ENCODE results near the gene ACOX3.
"Not testable (repeated sequence)": the region's sequence is repeated elsewhere in the genome, so short reads cannot be mapped to it uniquely, and the experiment has no call there.

The ACOX3 gene

DNA sequence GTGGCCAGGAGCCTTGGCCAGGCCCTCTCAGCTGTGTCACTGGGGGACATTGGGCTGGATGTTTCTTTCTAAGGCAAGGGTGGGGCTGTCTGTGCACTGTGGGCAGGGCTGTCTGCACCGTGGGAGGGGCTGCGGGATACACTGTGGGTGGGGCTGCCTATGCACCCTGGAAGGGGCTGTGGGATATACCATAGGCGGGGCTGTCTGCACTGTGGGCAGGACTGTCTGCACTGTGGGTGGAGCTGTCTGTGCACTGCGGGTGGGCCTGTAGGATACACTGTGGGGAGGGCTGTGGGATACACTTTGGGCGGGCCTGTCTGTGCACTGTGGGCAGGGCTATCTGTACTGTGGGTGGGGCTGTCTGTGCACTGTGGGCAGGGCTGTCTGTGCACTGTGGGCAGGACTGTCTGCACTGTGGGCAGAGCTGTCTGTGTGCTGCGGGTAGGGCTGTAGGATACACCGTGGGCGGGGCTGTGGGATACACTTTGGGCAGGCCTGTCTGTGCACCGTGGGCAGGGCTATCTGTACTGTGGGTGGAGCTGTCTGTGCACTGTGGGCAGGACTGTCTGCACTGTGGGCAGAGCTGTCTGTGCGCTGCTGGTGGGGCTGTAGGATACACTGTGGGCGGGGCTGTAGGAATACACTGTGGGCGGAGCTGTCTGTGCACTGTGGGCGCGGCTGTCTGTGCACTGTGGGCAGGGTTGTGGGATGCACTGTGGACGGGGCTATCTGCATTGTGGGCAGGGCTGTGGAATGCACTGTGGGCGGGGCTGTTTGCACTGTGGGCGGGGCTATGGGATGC, 31.1 kb downstream of the ACOX3 start:
- H3K9me3 Mint-ChIP-seq, result no peaks in the 10 kb centered on the region
- DNase-seq, result peak; percentile 29
- no peak overlapping the region for H3K4me3 Mint-ChIP-seq
- peaks cover 17% of the 10 kb centered on the region for H3K4me1 Mint-ChIP-seq
- no peak overlapping the region for H3K27ac Mint-ChIP-seq
- ATAC-seq, result peak; percentile 64
- peaks cover 20% of the 10 kb centered on the region for H3K36me3 Mint-ChIP-seq (ENCODE audit: low read depth)
- no peaks in the 10 kb centered on the region for H3K27me3 Mint-ChIP-seq

GRCh38 chr4:8407756-8408155, 32.8 kb downstream of the ACOX3 start:
- DNase-seq, result no peak
- Mint-ChIP-seq H3K9me3 (no peaks in the 10 kb centered on the region), H3K27ac (no peak overlapping the region)

GRCh38 chr4:8407316-8407715, 33.2 kb downstream of the ACOX3 start:
- Mint-ChIP-seq H3K4me3 (no peak overlapping the region), H3K27me3 (no peaks in the 10 kb centered on the region), H3K27ac (no peak overlapping the region), H3K9me3 (no peaks in the 10 kb centered on the region), H3K4me1 (peaks cover 7% of the 10 kb centered on the region), H3K36me3 (ENCODE audit: low read depth) (peaks cover 12% of the 10 kb centered on the region)
- no peak for ATAC-seq
- DNase-seq, result no peak

More at GRCh38 chr4:8407756-8408155, 32.8 kb downstream of the ACOX3 start:
- Mint-ChIP-seq H3K27me3 (no peaks in the 10 kb centered on the region), H3K4me1 (peaks cover 7% of the 10 kb centered on the region), H3K4me3 (no peak overlapping the region), H3K36me3 (ENCODE audit: low read depth) (peaks cover 13% of the 10 kb centered on the region)
- ATAC-seq, result no peak

GRCh38 chr4:8406887-8407286, 33.6 kb downstream of the ACOX3 start:
- peak; percentile 25 for DNase-seq
- not testable (repeated sequence) for H3K27me3 Mint-ChIP-seq, H3K27ac Mint-ChIP-seq, H3K4me3 Mint-ChIP-seq, ATAC-seq, H3K9me3 Mint-ChIP-seq, H3K4me1 Mint-ChIP-seq
- peaks cover 10% of the 10 kb centered on the region for H3K36me3 Mint-ChIP-seq (ENCODE audit: low read depth)

DNA sequence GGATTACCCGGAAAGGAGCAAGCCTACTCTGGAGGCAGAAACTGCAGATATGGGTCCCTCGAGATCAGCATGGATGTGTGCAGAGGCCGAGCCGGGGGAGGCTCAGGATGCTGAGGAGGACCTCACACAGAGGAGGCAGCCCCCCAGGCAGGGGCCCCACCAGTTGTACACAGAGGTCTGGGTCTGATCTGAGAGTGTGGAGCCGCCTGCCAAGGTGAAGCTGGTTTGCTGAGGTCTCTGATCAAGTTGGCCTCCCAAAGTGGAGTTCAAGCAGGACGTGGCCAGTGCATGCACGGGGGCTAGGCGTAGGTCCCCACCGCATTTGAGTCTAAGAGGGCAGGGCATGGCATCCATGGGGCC, 35.0 kb downstream of the ACOX3 start:
- H3K9me3 Mint-ChIP-seq, result no peaks in the 10 kb centered on the region
- peaks cover 7% of the 10 kb centered on the region for H3K4me1 Mint-ChIP-seq
- no peak overlapping the region for H3K4me3 Mint-ChIP-seq
- H3K36me3 Mint-ChIP-seq (ENCODE audit: low read depth), result peaks cover 9% of the 10 kb centered on the region
- no peak overlapping the region for H3K27ac Mint-ChIP-seq
- no peaks in the 10 kb centered on the region for H3K27me3 Mint-ChIP-seq
- no peak for DNase-seq
- ATAC-seq, result no peak

GRCh38 chr4:8404791-8405515, 35.6 kb downstream of the ACOX3 start:
- Mint-ChIP-seq H3K4me3 (no peak overlapping the region), H3K4me1 (peaks cover 4% of the 10 kb centered on the region), H3K9me3 (no peaks in the 10 kb centered on the region), H3K27me3 (no peaks in the 10 kb centered on the region), H3K27ac (no peak overlapping the region), H3K36me3 (ENCODE audit: low read depth) (peaks cover 9% of the 10 kb centered on the region)
- ATAC-seq (no peak), DNase-seq (no peak)

DNA sequence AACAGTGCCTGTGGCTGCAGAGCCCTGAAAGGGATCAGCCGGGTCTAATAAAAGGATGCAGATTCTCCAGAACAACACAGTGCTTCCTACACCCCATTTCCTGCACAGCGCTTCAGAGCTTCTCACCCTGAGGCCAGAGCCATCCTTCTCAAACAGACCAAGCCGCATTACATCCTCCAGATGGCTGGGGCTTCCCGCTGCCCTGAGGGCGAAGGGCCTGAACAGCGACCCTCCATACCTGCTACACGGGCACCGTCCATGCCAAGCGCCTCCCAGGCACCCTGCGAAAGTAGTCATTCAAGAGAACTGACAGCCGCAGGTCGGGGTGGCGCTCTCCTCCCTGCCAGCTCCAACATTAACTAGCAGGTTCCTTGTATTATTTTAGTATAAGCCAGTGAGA, 36.5 kb downstream of the ACOX3 start:
- Mint-ChIP-seq H3K4me1 (no peaks in the 10 kb centered on the region), H3K27me3 (no peaks in the 10 kb centered on the region), H3K27ac (no peak overlapping the region), H3K36me3 (ENCODE audit: low read depth) (peaks cover 10% of the 10 kb centered on the region), H3K9me3 (no peaks in the 10 kb centered on the region), H3K4me3 (no peak overlapping the region)
- ATAC-seq, result no peak
- no peak for DNase-seq

DNA sequence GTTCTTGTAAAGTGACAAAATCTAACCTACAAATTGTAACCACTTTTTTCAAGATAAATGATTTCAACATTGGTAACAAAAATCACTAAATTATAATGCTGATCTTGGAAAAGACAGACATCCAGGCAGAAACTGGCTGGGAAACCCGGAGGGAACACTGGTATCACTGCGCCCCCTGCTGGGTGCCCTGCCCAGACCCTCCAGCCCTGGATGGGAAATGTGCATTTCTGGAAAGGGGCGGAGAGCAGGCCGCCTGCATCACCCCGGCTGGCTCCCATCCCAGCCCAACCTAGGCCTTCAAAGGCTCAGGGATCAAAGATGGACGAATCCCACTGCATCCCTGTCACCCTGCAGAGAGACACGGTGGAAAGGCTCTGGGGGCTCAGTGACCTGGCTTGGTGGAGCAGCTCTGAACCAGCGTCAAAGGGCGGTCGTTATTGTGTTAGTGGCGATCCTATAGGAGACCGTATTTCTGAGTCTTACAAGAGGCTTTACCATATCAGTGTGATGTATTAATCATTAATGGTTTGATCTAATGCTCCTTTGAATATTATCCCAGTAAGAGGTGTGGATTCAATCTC, 37.3 kb downstream of the ACOX3 start:
- ATAC-seq (peak; percentile 56), DNase-seq (peak; percentile 68)
- Mint-ChIP-seq H3K4me1 (no peaks in the 10 kb centered on the region), H3K27ac (no peak overlapping the region), H3K27me3 (no peaks in the 10 kb centered on the region), H3K36me3 (ENCODE audit: low read depth) (peaks cover 10% of the 10 kb centered on the region), H3K9me3 (no peaks in the 10 kb centered on the region), H3K4me3 (no peak overlapping the region)

DNA sequence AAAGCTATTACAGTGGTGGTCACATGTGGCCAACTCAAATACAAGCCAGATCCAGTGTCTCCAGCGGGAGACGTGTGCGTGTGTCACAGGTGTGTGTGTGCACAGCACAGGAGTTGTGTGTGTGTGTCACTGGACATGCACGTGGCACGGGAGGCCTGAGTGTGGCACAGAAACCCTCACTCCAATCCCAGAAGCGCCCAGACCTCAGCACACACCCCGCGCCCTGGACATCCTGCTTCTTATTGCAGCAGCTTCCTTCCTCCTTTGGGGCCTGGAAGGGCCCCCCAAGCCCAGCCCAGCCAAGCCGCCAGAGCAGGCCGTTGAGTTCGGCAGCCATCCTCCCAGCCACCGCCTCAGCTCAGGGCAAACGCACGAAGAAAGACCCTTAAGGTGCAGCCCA, 37.9 kb downstream of the ACOX3 start:
- Mint-ChIP-seq H3K27me3 (no peaks in the 10 kb centered on the region), H3K4me3 (no peak overlapping the region)

GRCh38 chr4:8402181-8402597, 38.3 kb downstream of the ACOX3 start:
- Mint-ChIP-seq H3K9me3 (no peaks in the 10 kb centered on the region), H3K4me1 (no peaks in the 10 kb centered on the region), H3K36me3 (ENCODE audit: low read depth) (peaks cover 10% of the 10 kb centered on the region), H3K4me3 (no peak overlapping the region), H3K27ac (no peak overlapping the region), H3K27me3 (no peaks in the 10 kb centered on the region)
- no peak for ATAC-seq
- no peak for DNase-seq

More for the DNA sequence above, 37.9 kb downstream of the ACOX3 start:
- DNase-seq, result no peak
- ATAC-seq, result no peak
- Mint-ChIP-seq H3K36me3 (ENCODE audit: low read depth) (peaks cover 10% of the 10 kb centered on the region), H3K4me1 (no peaks in the 10 kb centered on the region), H3K27ac (no peak overlapping the region), H3K9me3 (no peaks in the 10 kb centered on the region)

DNA sequence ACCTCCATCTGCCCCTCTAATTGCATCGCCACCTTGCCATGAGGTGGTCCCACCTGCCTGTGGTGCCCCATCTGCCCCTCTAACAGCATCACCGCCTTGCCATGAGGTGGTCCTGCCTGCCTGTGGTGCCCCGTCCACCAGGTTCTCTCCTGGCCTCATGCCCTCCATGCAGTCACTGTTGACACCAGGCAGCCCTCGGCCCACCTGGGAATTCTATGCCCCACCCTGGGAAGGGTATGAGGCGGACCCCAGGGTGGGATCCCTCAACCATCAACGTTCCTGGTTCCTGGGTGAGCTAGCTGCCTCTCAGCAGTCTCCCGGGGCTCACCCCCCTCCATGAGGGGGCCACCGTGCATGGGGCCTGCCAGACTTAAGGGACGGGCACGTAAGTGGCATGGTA, 38.9 kb downstream of the ACOX3 start:
- no peaks in the 10 kb centered on the region for H3K27me3 Mint-ChIP-seq
- H3K4me1 Mint-ChIP-seq, result no peaks in the 10 kb centered on the region
- H3K4me3 Mint-ChIP-seq, result no peak overlapping the region
- DNase-seq (no peak), ATAC-seq (no peak)
- H3K9me3 Mint-ChIP-seq, result no peaks in the 10 kb centered on the region
- peaks cover 13% of the 10 kb centered on the region for H3K36me3 Mint-ChIP-seq (ENCODE audit: low read depth)
- H3K27ac Mint-ChIP-seq, result no peak overlapping the region

- no peak for DNase-seq
- no peak for ATAC-seq
- H3K27me3 Mint-ChIP-seq, result no peaks in the 10 kb centered on the region
- no peak overlapping the region for H3K4me3 Mint-ChIP-seq
- H3K27ac Mint-ChIP-seq, result no peak overlapping the region
- H3K9me3 Mint-ChIP-seq, result no peaks in the 10 kb centered on the region
- H3K36me3 Mint-ChIP-seq (ENCODE audit: low read depth), result peaks cover 12% of the 10 kb centered on the region
- no peaks in the 10 kb centered on the region for H3K4me1 Mint-ChIP-seq
Measured at GRCh38 chr4:8400632-8401325, 39.7 kb downstream of the ACOX3 start.

GRCh38 chr4:8399298-8399697, 41.2 kb downstream of the ACOX3 start:
- no peak overlapping the region for H3K27ac Mint-ChIP-seq

GRCh38 chr4:8398347-8398746, 42.2 kb downstream of the ACOX3 start:
- no peak for ATAC-seq

More at GRCh38 chr4:8399298-8399697, 41.2 kb downstream of the ACOX3 start:
- DNase-seq (no peak), ATAC-seq (no peak)
- H3K27me3 Mint-ChIP-seq, result no peaks in the 10 kb centered on the region
- H3K36me3 Mint-ChIP-seq (ENCODE audit: low read depth), result peaks cover 10% of the 10 kb centered on the region
- no peaks in the 10 kb centered on the region for H3K4me1 Mint-ChIP-seq
- no peaks in the 10 kb centered on the region for H3K9me3 Mint-ChIP-seq
- no peak overlapping the region for H3K4me3 Mint-ChIP-seq

More at GRCh38 chr4:8398347-8398746, 42.2 kb downstream of the ACOX3 start:
- no peak overlapping the region for H3K27ac Mint-ChIP-seq
- no peak overlapping the region for H3K4me3 Mint-ChIP-seq
- H3K9me3 Mint-ChIP-seq, result no peaks in the 10 kb centered on the region
- no peaks in the 10 kb centered on the region for H3K4me1 Mint-ChIP-seq
- DNase-seq, result no peak
- peaks cover 10% of the 10 kb centered on the region for H3K36me3 Mint-ChIP-seq (ENCODE audit: low read depth)
- H3K27me3 Mint-ChIP-seq, result no peaks in the 10 kb centered on the region
